Testis (tissue), 3 donors: Measurements from ENCODE around the gene FBN1. TPM values are rescaled to one million over a fixed set of nuclear protein-coding genes. Genes with fewer than 3 reads are reported as not detected.

Experiments used
- DNase-seq: peaks from one replicate; pipeline ENCODE4 v3.0.0-alpha.2; 2019
- H3K27ac ChIP-seq, 2 donors: fragments of 200-600 bp; sonication (generic); one replicate each; pipeline ENCODE4 v1.5.1; 2019
- H3K27me3 ChIP-seq: fragments of 200-600 bp; sonication (generic); one replicate; pipeline ENCODE4 v1.5.1; 2019
- H3K36me3 ChIP-seq: fragments of 200-600 bp; sonication (generic); one replicate; pipeline ENCODE4 v1.5.1; 2017; ENCODE audit warnings: low read depth; ENCODE audit errors: missing control alignments
- H3K4me1 ChIP-seq: fragments of 200-600 bp; sonication (generic); one replicate; pipeline ENCODE4 v1.5.1; 2019
- H3K4me3 ChIP-seq, 2 donors: fragments of 200-600 bp; sonication (generic); one replicate each; pipeline ENCODE4 v1.5.1; 2017 to 2019
- H3K9me3 ChIP-seq: fragments of 200-600 bp; sonication (generic); one replicate; pipeline ENCODE4 v1.5.1; 2017
- CTCF ChIP-seq, 3 experiments: fragments of 450-650 bp in 2 of 3; fragments of 200-600 bp in 1 of 3; sonication (generic) in 1 of 3; IDR thresholded peaks; one replicate each; pipeline ENCODE4 v1.5.1; 2016 to 2019; ENCODE audit warnings: antibody characterized with exemption in 3 of 3, mild to moderate bottlenecking in 2 of 3, moderate library complexity in 1 of 3
- POLR2A ChIP-seq: fragments of 450-650 bp; IDR thresholded peaks from one replicate; pipeline ENCODE4 v1.6.1; 2017; ENCODE audit warnings: antibody characterized with exemption, mild to moderate bottlenecking, moderate library complexity
- WGBS, 2 donors: methylation state at CpG; one replicate each; pipeline ENCODE4 v1.1.5; 2018; 5-methylcytosine and 5-hydroxymethylcytosine counted together
- intact Hi-C: fragments of 100-400 bp; cut with DNase I; formaldehyde crosslinking; loops from one replicate; pipeline ENCODE4 v1.15.1; 2023; ENCODE audit warnings: low total_unique reads
- polyA plus RNA-seq: library from polyadenylated mRNA; stranded (reverse); fragments of 350-450 nt; fragmentation: Illumina TruSeq; extraction: RNeasy Lipid Tissue Mini Kit (QIAGEN cat#74804); gene quantifications from one replicate; pipeline ENCODE4 v1.2.3, GENCODE V29; 2014; ENCODE audit warnings: low read depth, low replicate concordance; ENCODE audit not compliant: insufficient read depth
- total RNA-seq, 2 donors: library from RNA; depleted of rRNA; stranded (reverse); fragments of >200 nt; gene quantifications; one replicate each; pipeline ENCODE4 v1.2.3, GENCODE V29; 2016

The FBN1 gene
- total and polyA plus RNA-seq, 3 donors from 2014 or later: 48.5 to 77.1 (median 68.7) TPM

GRCh38 chr15:48536681-48537091 lies 108.8 kb downstream of the FBN1 start:
- H3K4me1 ChIP-seq: peaks cover 26% of the 10 kb centered on the region
- no peak for DNase-seq
- intact Hi-C loops: no loop called here

DNA sequence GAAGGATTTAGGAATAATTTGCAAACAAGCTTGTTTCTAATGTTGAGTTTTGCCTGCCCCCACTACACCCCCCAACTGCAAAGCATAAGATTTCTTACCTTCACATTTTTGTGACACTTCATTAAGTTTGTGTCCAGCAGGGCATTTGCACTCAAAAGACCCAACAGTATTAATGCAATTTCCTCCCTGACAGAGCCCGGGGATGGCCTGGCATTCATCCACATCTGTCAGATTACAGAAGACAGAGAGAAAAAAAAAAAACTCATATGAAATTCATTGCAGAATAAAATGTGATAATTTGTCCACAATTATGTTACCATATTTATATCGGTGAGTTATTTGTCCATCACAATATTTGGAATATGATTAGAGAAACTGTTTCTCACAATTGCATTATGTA lies 111.5 kb downstream of the FBN1 start:
- no peak for DNase-seq
- H3K9me3 ChIP-seq: no peaks in the 10 kb centered on the region
- H3K4me3 ChIP-seq: no peak overlapping the region
- H3K36me3 ChIP-seq: no peaks in the 10 kb centered on the region
- intact Hi-C loops: no loop called here
- H3K4me1 ChIP-seq: peaks cover 21% of the 10 kb centered on the region
- TF ChIP-seq POLR2A (no peak), CTCF (IDR thresholded peaks at IDR 0.05) (no peak)
- WGBS, 2 donors: 75 to 77% methylated on average over 2 of the region's 2 CpGs
- no peaks in the 10 kb centered on the region for H3K27me3 ChIP-seq
- no peak overlapping the region for H3K27ac ChIP-seq

More at GRCh38 chr15:48536681-48537091, 108.8 kb downstream of the FBN1 start:
- peak overlapping the region; percentile 13 to 22 for H3K27ac ChIP-seq
- H3K36me3 ChIP-seq: no peaks in the 10 kb centered on the region
- H3K4me3 ChIP-seq: no peak overlapping the region
- no peaks in the 10 kb centered on the region for H3K27me3 ChIP-seq
- TF ChIP-seq POLR2A (no peak), CTCF (IDR thresholded peaks at IDR 0.05) (no peak)
- H3K9me3 ChIP-seq: no peaks in the 10 kb centered on the region
- 45 to 48% methylated on average over 3 of the region's 3 CpGs for WGBS, 2 donors

- no peaks in the 10 kb centered on the region for H3K36me3 ChIP-seq
- no peak overlapping the region for H3K4me3 ChIP-seq
- H3K9me3 ChIP-seq: no peaks in the 10 kb centered on the region
- no peaks in the 10 kb centered on the region for H3K27me3 ChIP-seq
- H3K27ac ChIP-seq: no peak overlapping the region
- intact Hi-C loops: no loop called here
- no peak for DNase-seq
- no peak for TF ChIP-seq POLR2A
- no peak for TF ChIP-seq CTCF (IDR thresholded peaks at IDR 0.05)
- H3K4me1 ChIP-seq: peaks cover 16% of the 10 kb centered on the region
Measured at GRCh38 chr15:48532946-48533345, 112.6 kb downstream of the FBN1 start.

- DNase-seq: no peak
Measured at GRCh38 chr15:48530528-48530927, 115.0 kb downstream of the FBN1 start.

More at GRCh38 chr15:48530528-48530927, 115.0 kb downstream of the FBN1 start:
- H3K4me3 ChIP-seq: peak overlapping the region; percentile 19 to 26
- H3K9me3 ChIP-seq: no peaks in the 10 kb centered on the region
- WGBS, 2 donors: 71 to 73% methylated on average over 4 of the region's 4 CpGs
- no peak for TF ChIP-seq POLR2A
- TF ChIP-seq CTCF (IDR thresholded peaks at IDR 0.05): no peak
- no peaks in the 10 kb centered on the region for H3K27me3 ChIP-seq
- no peaks in the 10 kb centered on the region for H3K4me1 ChIP-seq
- H3K27ac ChIP-seq: no peak overlapping the region
- no peaks in the 10 kb centered on the region for H3K36me3 ChIP-seq
- intact Hi-C loops: no loop called here
